NCI-H2196 treated with DMSO at 0.1 percent for 48 hours (cell line): ENCODE data around the gene C1QTNF8.
"Not testable (repeated sequence)": the region's sequence is repeated elsewhere in the genome, so short reads cannot be mapped to it uniquely, and the experiment has no call there.

Experiments used
- DNase-seq: peaks from one replicate; lab custom pipeline; 2025; ENCODE audit not compliant: unreplicated experiment; lab: John Stamatoyannopoulos, UW

The C1QTNF8 gene

DNA sequence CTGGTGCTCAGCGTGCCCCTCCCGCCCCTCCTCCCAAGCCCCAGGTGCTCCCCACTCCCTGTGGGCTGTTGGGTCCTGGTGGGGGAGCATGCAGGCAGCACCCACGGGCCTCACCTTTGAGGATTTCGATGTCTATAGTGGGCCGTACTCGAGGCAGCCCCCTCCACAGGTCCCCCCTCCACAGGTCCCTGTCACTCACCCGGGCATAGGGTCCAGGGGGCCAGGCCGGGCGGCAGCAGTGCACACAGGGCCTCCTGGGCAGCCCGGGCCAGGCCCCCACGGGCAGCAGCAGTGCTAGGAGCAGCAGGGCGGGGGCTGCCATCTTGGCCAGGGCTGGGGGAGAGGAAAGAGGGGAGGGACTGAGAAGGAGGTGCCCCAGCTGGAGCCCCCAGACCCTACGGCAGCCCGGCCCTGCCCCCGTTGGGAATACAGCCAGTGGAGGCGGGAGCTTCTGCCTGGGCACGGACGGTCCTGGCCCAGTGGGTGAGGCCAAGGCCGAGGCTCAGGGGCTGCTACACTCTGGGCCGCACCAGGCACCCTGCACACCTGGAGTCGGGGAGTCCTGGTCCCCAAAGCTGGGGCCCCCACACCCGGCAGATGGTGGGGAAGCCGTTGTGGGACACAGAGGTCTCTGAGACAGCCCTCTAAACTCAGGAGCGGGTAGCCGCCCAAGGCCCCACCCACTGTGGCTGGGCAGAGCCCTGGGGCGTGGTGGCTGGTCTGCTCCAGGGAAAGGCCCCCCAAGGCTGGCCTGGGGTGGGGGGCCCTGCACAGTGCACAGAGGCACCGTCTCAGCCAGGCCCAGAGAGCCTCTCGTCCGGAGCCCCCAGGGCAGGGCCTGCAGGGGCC, 1.2 kb downstream of the C1QTNF8 start:
- DNase-seq = no peak

DNA sequence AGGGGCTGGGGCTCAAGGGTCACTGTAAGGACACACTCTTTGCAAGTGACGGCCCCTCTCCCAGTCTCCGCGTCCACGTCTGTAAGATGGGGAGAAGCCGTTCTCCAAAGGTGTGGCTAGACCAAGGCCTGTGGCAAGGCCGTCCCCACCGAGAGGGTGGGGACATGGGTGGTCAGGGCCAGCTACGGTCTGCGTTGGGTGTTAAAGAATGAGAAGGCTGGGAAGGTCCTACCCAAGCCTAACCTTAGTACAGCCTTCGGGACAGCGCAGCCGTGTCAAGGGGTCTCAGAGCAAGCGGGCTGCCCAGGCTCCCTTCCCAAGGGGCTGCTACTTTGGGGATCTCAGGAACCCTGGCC, 1.9 kb downstream of the C1QTNF8 start:
- DNase-seq = no peak

DNA sequence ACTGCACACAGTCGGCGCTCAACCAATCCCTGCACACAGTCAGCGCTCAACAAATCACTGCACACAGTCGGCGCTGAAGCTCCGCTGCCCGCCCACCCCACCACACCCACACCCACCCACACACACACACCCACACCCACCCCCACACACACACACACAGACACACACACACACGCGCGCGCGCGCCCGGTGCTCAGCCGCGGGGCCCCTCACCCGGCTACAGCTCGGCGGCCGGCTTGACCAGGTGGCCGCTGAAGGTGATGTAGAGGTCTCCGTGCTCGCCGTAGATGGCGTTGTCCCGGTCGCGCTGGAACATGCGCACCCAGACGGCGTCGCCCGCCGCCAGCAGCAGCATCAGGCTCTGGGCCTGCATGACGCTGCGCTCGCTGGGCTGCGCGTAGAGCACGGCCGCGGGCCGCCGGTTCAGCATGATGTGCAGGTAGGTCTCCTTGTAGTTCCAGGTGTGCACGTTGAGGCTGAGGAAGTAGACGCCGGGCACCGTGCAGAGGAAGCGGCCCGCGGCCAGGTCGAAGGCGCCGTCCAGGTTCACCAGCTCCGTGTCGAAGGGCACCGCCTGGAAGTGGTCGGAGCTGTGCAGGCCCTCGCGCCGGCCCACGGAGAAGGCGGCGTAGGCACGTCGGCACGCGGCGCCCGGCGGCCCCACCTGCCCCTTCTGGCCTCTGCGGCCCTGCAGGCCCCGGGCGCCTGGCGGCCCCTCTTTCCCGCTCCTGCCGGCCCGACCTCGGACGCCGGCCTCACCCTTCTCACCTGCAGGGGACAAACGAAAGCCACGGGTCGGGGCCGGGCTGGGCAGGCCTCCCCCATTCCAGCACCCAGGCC, 2.5 kb downstream of the C1QTNF8 start:
- no peak for DNase-seq

DNA sequence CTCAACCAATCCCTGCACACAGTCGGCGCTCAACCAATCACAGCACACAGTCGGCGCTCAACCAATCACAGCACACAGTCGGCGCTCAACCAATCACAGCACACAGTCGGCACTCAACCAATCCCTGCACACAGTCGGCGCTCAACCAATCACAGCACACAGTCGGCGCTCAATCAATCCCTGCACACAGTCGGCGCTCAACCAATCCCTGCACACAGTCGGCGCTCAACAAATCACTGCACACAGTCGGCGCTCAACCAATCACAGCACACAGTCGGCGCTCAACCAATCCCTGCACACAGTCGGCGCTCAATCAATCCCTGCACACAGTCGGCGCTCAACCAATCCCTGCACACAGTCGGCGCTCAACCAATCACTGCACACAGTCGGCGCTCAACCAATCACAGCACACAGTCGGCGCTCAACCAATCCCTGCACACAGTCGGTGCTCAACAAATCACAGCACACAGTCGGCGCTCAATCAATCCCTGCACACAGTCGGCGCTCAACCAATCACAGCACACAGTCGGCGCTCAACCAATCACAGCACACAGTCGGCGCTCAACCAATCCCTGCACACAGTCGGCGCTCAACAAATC, 3.3 kb downstream of the C1QTNF8 start:
- DNase-seq = not testable (repeated sequence)

DNA sequence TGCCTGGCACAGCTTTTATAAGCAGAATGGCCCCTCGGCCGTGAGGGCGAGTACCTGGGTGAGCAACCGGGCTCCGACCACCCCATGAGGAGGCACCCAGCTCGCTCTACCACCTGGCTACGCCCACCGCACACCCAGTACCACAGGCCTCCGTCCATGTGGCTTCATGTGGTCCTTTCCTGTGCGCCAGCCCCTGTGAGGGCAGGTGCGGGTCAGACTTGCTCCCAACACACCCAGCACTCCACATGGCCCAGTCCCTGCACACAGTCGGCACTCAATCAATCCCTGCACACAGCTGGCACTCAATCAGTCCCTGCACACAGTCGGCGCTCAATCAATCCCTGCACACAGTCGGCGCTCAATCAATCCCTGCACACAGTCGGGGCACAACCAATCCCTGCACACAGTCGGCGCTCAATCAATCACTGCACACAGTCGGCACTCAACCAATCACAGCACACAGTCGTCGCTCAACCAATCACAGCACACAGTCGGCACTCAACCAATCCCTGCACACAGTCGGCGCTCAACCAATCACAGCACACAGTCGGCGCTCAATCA, 4.0 kb downstream of the C1QTNF8 start:
- no peak for DNase-seq

DNA sequence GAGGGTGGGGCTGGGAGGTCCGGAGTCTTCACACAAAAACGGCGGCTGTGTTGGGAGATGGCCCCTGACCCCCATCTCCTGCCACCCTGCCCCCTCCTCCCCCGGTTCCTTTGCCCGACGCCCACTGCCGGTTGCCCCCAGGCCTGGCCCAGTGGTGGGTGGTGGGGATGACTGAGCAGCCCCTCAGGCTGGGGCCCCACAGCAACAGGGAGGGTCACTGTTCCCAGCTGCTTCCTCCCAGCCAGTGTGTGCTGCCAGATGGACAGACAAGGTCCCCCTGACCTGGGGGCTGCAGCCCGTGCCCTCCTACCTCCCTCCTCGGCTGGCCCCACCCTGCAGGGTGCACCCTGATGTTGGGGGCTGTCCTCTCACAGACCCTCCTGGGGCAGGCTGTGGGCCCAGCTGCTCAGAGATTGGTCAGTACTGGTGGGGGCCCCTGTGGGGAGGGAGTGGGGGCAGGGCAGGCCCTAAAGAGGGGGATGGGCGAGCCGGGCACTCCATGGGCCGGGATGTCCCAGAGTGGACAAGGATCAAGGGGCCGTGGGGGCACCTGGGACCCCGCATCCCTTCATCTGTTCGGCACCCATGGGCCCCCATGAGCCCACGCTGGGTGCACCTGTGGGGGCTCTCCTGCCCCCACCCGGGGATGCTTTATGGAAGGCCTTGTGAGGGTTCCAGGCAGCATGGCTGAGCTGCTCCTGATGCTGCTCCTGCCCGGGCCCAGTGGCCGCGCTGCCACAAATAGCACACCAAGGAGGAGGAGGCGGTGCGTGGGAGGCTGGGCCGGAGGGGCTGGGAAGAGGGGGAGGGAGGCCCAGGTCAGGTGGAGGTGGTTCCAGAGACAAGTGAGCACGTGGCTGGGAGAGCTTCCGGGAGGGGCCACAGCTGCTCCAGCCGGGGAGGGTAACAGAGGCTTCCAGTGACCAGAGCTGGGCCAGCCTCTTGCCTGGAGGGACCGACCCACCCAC, 5.1 kb downstream of the C1QTNF8 start:
- peak; percentile 88 for DNase-seq

DNA sequence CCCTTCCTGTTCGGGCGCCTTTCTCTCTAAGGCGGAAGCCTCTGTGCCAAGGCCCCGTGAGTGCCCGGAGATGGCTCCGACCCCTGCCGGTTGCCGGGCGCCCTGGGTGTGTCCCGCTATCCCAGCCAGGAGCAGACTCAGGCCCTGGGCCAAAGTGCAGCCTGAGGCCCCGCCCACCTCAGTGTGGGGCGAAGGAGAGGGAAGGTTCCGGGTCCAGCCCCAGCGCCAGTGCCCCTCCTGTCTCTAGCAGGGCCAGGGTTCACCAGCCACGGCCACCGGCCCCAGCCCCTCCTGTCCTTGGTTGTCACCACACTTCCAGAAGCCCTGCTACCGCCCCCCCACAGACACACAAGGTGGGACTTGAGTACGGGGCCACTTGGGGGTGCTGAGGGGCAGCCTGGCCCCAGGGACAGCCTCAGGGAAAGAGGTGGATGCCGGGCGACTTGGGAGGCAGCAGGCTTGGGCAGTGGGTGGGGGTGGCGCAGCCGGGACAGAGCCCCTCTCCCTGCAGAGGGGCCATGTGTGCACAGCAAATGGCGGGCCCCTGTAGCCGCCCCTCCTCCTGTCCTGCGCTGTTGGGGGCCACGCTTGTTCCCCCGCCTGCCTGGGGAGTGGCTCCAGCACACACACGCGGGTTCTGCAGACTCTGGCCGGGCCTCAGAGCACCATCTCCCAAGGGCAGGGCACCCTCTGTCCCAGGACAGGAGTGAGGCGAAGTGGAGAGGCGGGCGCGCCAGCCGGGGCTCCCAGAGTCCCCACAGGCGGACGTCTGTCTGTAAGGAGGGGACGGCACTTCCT, 6.0 kb downstream of the C1QTNF8 start:
- peak; percentile 54 for DNase-seq

DNA sequence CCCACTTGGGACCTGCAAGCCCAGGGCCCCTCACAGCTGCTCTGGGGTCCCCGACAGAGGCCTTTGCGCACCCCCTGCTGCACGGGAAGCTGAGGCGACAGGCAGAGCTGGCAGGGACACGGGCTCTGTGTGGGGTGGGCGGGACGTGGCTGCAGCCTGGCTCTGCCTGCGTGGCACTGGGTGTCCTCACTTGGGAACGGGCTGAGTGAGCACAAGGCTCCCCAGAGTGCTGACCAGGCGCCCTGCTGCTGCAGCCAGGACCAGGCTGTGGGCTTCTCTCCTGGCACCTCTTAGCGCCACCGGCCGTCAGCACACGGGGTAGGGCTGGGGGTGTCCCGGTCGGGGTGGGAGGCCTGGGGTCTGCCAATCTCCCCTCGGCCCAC, 6.6 kb downstream of the C1QTNF8 start:
- DNase-seq = no peak

DNA sequence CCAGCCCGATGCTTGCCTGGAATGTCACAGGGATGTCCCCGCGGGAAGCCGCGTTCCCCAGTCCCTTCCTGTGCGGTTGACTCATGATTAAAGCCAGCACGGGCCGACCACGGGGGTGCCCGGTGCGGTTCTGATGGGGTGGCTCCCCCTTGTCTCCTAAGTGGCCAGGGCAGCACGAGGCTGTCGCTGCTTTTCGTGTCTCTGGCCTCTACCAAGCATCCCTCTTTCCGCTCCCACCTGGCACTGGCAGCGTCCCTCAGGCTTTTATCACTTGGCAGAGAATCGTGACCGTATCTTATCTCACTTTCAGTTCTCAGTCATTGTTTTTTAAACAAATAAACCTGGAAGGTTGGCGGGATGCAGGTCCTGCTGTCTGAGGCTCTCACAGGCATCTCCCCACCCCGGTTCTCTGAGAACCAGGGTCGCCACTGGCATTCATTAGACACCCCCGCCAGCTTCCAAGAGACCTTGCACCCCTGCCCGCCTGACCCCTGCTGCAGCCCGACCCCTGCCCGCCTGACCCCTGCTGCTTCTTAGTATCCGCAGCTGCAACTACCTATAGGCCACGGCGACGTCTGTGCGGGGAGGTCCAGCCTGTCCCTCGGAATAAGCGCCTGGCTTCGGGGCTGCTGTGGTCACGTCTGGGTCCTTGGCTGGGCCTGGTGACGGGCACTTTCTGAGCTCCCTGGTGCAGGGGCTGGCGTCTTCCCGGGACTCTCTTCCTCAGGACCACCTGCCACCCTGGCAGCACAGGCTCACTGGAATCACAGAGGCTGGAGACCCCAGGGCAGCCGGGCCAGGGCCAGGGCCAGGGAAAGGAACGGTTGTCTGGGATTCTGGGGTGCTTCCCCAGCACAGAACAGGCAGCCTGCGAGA, 7.5 kb downstream of the C1QTNF8 start:
- peak; percentile 64 for DNase-seq

DNA sequence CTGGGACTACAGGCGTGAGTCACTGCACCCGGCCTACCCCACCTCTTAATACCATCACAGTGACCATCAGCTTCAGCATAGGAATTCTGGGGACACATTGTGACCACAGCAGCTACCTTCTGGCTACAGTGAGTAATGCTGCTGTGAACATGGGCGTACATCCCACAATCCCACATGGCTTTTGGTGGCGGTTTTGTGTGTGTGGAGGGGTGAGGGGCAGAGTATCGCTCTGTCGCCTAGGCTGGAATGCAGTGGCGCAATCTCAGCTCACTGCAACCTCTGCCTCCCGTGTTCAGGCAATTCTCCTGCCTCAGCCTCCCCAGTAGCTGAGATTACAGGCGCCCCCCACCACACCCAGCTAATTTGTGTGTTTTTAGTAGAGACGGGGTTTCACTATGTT, 9.6 kb downstream of the C1QTNF8 start:
- DNase-seq = not testable (repeated sequence)

DNA sequence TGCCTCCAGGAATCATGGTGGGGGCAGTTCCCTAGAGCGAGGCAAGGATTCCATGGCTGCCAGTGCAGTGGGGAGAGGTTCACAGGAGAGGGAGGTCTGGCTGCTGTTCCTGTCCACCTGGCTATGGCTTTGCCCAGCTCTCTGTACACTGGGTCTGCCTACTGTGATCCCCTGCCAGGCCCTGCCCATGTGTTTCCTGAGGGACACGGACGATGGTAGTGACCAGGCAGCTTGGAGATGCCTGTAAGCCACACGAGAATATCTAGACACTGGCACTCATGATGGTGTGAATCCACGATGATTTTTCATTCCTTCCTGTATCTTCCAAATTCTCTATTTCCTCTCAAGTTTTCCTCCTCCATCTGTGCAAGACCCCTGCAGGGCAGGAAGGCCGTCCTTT, 11.1 kb downstream of the C1QTNF8 start:
- DNase-seq = no peak

DNA sequence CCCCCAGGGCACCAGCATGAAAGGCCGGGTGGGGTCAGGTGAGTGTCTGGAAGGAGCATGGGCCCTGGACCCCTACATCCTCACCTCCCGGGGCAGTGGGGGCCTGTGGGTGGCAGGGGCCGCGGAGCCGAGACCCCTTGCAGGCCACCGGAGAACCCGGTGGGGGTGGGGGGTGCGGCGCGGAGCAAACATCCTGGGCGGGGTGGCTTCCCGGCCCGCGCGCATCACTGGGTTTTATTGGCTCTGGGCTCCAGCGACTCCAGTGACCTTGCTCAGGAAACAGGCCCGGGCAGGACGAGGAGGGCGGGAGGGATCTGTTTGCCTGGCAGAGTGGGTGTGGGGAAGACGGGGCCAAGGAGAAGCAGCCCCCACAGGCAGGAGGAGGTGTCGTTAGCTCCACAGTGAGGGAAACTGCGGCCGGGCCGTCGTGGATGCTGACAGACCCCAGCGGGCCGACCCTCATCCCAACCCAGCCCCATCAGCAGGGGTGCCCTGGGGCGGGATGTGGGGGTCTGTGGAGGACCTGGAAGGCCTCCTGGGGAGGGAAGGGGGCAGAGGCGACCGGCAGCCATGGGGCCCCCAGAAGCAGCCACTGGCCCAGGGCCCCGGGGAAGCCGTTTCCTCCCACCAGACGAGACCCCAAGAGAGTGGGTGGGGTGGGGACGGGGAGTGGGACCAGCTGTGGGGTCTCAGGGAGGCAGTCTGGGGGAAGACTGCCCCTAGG, 12.9 kb downstream of the C1QTNF8 start:
- DNase-seq = peak; percentile 58

DNA sequence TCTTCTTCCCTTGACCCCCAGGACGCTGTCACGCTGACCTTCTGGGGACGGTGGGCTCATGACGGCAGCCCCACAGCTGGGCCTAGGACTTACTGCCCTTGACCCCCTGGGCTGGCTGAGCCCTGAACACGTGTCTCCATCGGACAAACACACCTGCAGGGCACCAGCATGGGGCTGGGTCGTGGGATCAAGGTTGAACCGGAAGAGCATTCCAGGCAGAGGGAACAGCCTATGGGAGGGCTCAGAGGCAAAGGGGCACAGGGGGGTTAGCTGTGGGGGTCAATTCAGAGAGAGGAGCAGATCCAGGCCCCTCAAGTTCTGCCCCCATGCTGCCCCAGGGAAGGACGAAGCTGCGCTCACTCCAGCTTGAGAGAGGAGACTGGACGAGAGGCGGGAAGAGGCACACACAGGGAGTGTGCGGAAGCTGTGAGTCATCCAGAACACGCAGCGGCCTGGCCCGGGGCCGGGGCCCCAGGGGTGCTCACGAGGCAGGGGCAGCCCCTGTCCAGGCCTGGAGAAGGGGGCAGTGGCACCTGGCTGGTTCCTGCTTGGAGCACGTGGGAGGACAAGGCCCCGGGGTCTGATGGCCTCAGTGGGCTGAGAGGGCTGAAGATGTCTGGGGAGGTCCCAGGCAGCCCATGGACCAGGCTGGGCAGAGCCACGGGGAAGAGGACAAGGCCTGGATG, 13.6 kb downstream of the C1QTNF8 start:
- DNase-seq = peak; percentile 57

DNA sequence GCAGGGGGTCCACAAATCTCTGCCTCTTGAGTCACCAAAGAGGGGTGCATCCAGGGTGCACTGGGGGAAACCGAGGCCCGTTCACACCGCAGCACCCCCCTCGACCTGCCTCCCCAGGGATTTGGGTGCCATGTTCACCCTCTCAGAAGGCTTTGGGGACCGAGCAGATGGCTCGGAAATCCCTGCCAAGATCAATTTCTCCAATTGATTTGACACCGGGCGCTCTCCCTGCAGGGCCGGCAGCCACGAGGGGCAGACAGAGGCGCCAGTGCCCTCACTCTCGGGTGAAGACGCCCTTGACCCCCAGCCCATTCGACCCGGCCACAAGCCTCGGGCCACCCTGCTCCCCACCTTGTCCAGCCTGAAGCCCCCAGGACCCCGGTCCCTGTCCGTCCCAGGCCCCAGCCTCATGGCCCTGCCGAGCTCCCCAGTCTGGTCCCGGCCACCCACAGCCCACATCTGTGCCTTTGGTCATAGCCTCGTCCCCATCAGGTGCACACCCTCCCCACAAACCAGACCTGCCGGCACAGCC, 14.2 kb downstream of the C1QTNF8 start:
- no peak for DNase-seq

DNA sequence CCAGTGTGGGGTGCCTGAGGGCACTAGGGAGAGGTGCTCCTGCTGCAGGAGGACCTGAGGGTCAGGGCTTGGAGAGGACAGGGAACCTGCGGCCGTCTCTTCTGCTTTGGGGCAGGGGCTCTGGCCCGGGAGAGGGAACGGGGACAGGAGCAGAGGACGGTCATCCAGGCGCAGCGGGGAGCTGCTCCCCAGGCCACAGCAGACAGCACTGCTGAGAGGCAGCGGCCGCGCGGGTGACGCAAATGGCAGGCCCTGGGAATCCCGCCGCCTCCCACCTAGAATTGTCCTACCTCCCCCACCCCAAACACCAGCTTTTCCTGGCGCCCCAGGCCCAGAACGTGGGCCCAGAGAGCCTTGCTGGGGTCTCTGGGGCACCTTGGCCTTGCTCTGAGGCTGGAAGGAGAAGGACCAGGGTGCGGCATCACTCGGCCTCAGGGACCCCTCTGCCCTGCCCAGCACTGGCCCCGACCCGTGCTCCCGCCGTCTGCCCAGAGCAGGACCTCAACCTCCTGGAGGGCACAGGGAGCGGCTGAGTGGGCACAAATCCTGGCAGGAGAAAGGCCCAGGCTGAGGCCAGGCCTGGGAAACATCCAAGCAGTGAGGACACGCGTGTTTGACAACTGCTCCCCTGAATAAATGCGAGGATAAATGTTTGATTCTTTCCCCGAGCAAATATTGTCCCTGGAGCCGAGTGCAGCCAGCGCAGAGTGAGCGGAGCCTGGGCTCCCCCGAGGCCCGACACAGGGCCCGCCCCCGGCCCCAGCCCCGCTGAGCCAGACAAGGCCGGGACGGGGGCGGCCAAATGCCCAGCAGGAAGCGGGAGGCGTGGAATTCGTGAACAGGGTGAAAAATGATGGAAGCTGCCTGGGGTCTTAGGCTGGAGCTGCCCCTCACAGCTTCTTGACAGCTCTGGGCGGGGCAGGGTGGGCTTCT, 15.0 kb downstream of the C1QTNF8 start:
- DNase-seq = no peak
